CD4-positive, alpha-beta T cell treated with Interleukin-15 for 1 hour (primary cell): Measurements from ENCODE around the gene PDCD2L.

Experiments
- DNase-seq: peaks from one replicate; pipeline ENCODE4 v3.0.0-alpha.2; 2020

PDCD2L gene

GRCh38 chr19:34474233-34474989 lies 70.2 kb downstream of the PDCD2L start:
- no peak for DNase-seq

- no peak for DNase-seq
Measured at GRCh38 chr19:34475026-34475974, 71.1 kb downstream of the PDCD2L start.
